K562 (cell line): ENCODE measurements around the gene LMX1B. TPM values are rescaled to one million over a fixed set of nuclear protein-coding genes. Genes with fewer than 3 reads are reported as not detected.

Experiments
- ATAC-seq: fragments of 200-7000 bp; cut with Tn5 transposase; 3 replicates; pipeline ENCODE4 v1.9.1; 2020; ENCODE audit warnings: moderate library complexity
- Bru-seq: library from RNA; stranded (reverse); fragments of 400-500 nt; gene quantifications from one replicate; lab custom pipeline; 2021; lab: Mats Ljungman, UMichigan
- BruChase-seq, 2 experiments: library from RNA; stranded (reverse); fragments of 400-500 nt; gene quantifications; one replicate each; lab custom pipeline; 2021; lab: Mats Ljungman, UMichigan
- BruUV-seq: library from RNA; stranded (reverse); fragments of 400-500 nt; replicated peaks from 2 replicates; lab custom pipeline; 2021; lab: Mats Ljungman, UMichigan
- CTCF ChIA-PET: fragments of 300-600 bp; formaldehyde crosslinking; extraction: SDS; loops from one replicate; lab custom pipeline; 2021; ENCODE audit warnings: low intra/inter-chr PET ratio; lab: Yijun Ruan, JAX
- POLR2A ChIA-PET: fragments of 300-600, 350-650 bp; sonication (Branson Sonifier 250); formaldehyde crosslinking; extraction: SDS; loops from one replicate; lab custom pipeline; 2021; ENCODE audit warnings: antibody characterized with exemption, inconsistent platforms; lab: Yijun Ruan, JAX
- DNase-seq, 4 experiments: peaks; one replicate each; pipeline versions ENCODE4 v3.0.0 to v3.0.0-alpha.2; 2011 to 2018; ENCODE audit warnings: low spot score in 3 of 4, mixed read lengths in 3 of 4; ENCODE audit errors: extremely low read depth in 1 of 4
- FAIRE-seq: peaks from 2 replicates; lab custom pipeline; 2011; peaks lifted over from hg19 to GRCh38; lab: Jason Lieb, UNC
- H2AFZ ChIP-seq: 2 replicates; pipeline ENCODE4 v1.6.0; 2011; ENCODE audit warnings: low read depth, low read length, control low read depth, inconsistent platforms
- H3K27ac ChIP-seq: fragments of 200-600 bp; 3 replicates; pipeline ENCODE4 v1.8.0; 2011; ENCODE audit warnings: low read depth, mild to moderate bottlenecking, control low read depth, inconsistent platforms, low read length, moderate library complexity, mixed read lengths; ENCODE audit errors: extremely low read depth
- H3K27me3 ChIP-seq, 2 experiments: fragments of 300-600 bp in 1 of 2; 2 replicates in 1 of 2; 3 replicates in 1 of 2; pipeline versions ENCODE4 v1.6.0 to v1.8.0; 2011; ENCODE audit warnings: inconsistent platforms in 2 of 2, low read length in 2 of 2, mild to moderate bottlenecking in 1 of 2, mixed read lengths in 1 of 2, moderate library complexity in 1 of 2; ENCODE audit not compliant: control insufficient read depth in 2 of 2, insufficient read depth in 2 of 2
- H3K36me3 ChIP-seq: fragments of 300-600 bp; 3 replicates; pipeline ENCODE4 v1.8.0; 2011; ENCODE audit warnings: mild to moderate bottlenecking, low read length, inconsistent platforms; ENCODE audit not compliant: control insufficient read depth, insufficient read depth
- H3K4me1 ChIP-seq, 2 experiments: fragments of 200-600 bp in 1 of 2; replicated peaks in 1 of 2; 2 replicates in 1 of 2; 3 replicates in 1 of 2; pipeline versions ENCODE4 v1.5.1 to v1.8.0; 2011; ENCODE audit warnings: inconsistent platforms in 2 of 2, low read length in 2 of 2, mild to moderate bottlenecking in 1 of 2, mixed read lengths in 1 of 2, moderate library complexity in 1 of 2; ENCODE audit not compliant: control insufficient read depth in 2 of 2, insufficient read depth in 2 of 2
- H3K4me2 ChIP-seq: 2 replicates; pipeline ENCODE4 v1.6.1; 2011; ENCODE audit warnings: low read length, control low read depth, inconsistent platforms, mixed read lengths; ENCODE audit not compliant: insufficient read depth
- H3K4me3 ChIP-seq: fragments of 200-600 bp; sonication (generic), shearing (Covaris generic); 2 replicates; pipeline ENCODE4 v1.5.1; 2016; ENCODE audit warnings: control low read depth, inconsistent platforms
- H3K79me2 ChIP-seq: fragments of 200-600 bp; 3 replicates; pipeline ENCODE4 v1.8.0; 2011; ENCODE audit warnings: low read length, inconsistent platforms; ENCODE audit not compliant: control insufficient read depth, insufficient read depth
- H3K9ac ChIP-seq, 2 experiments: 2 replicates each; pipeline versions ENCODE4 v1.6.0 to v1.6.1; 2011; ENCODE audit warnings: low read depth in 2 of 2, low read length in 2 of 2, control low read depth in 1 of 2, inconsistent platforms in 1 of 2, mild to moderate bottlenecking in 1 of 2, mixed read lengths in 1 of 2; ENCODE audit not compliant: insufficient read depth in 1 of 2
- H3K9me1 ChIP-seq: one replicate; pipeline ENCODE4 v1.6.0; 2011; ENCODE audit warnings: inconsistent platforms, mild to moderate bottlenecking, low read length, moderate library complexity; ENCODE audit not compliant: control insufficient read depth, insufficient read depth
- H3K9me3 ChIP-seq: replicated peaks from 2 replicates; pipeline ENCODE4 v1.5.1; 2011; ENCODE audit warnings: low read depth, low read length, inconsistent platforms; ENCODE audit not compliant: control insufficient read depth, insufficient read depth
- H4K20me1 ChIP-seq: replicated peaks from 2 replicates; pipeline ENCODE4 v1.6.1; 2011; ENCODE audit warnings: low read length, inconsistent platforms, mixed read lengths; ENCODE audit not compliant: control insufficient read depth, insufficient read depth
- AFF1 ChIP-seq, 2 experiments: fragments of 450-650 bp; IDR thresholded peaks; 2 replicates each; pipeline ENCODE4 v1.6.1; 2018; ENCODE audit warnings: mild to moderate bottlenecking in 2 of 2, low read depth in 1 of 2; ENCODE audit not compliant: partially characterized antibody in 2 of 2
- C11orf30 ChIP-seq: fragments of 450-650 bp; IDR thresholded peaks from 2 replicates; pipeline ENCODE4 v1.6.1; 2016; ENCODE audit warnings: low read depth, mild to moderate bottlenecking
- EWSR1 ChIP-seq: fragments of 450-650 bp; IDR thresholded peaks from 2 replicates; pipeline ENCODE4 v1.6.1; 2018; ENCODE audit warnings: borderline replicate concordance, mild to moderate bottlenecking, low read depth, moderate library complexity; ENCODE audit not compliant: partially characterized antibody
- KLF1 ChIP-seq: fragments of 450-650 bp; IDR thresholded peaks from 2 replicates; pipeline ENCODE4 v1.6.1; 2016; ENCODE audit warnings: missing genetic modification characterization, missing compliant biosample characterization
- MAFK ChIP-seq: IDR thresholded peaks from 2 replicates; pipeline ENCODE4 v1.6.1; 2011; ENCODE audit warnings: low read length, improper control_type of control experiment
- MEIS2 ChIP-seq: fragments of 450-650 bp; IDR thresholded peaks from 2 replicates; pipeline ENCODE4 v1.6.1; 2014; ENCODE audit warnings: mild to moderate bottlenecking; ENCODE audit not compliant: partially characterized antibody
- NCOA2 ChIP-seq, 2 experiments: fragments of 450-650 bp; IDR thresholded peaks; 2 replicates each; pipeline ENCODE4 v1.6.1; 2018; ENCODE audit warnings: mild to moderate bottlenecking in 2 of 2, moderate library complexity in 1 of 2; ENCODE audit not compliant: partially characterized antibody in 2 of 2
- RBM34 ChIP-seq: fragments of 200-400 bp; formaldehyde crosslinking; IDR thresholded peaks from 2 replicates; pipeline ENCODE4 v1.6.1; 2018; ENCODE audit warnings: low read length, borderline replicate concordance; ENCODE audit not compliant: insufficient read depth
- RFX7 ChIP-seq: fragments of 250-450 bp; sonication (Bioruptor Pico); IDR thresholded peaks from 2 replicates; pipeline ENCODE4 v1.5.1; 2021; ENCODE audit warnings: mild to moderate bottlenecking
- ZBTB33 ChIP-seq: sonication (generic); formaldehyde crosslinking; IDR thresholded peaks from 2 replicates; pipeline ENCODE4 v1.8.1; 2023; ENCODE audit warnings: mild to moderate bottlenecking, missing genetic modification reagents
- ZNF12 ChIP-seq: sonication (generic); formaldehyde crosslinking; IDR thresholded peaks from 2 replicates; pipeline ENCODE4 v1.4.0; 2020; ENCODE audit warnings: mild to moderate bottlenecking, missing genetic modification reagents
- ZNF165 ChIP-seq: fragments of 250-450 bp; sonication (Bioruptor Pico); IDR thresholded peaks from 2 replicates; pipeline ENCODE4 v1.4.0; 2020; ENCODE audit warnings: borderline replicate concordance
- ZNF561 ChIP-seq: fragments of 450-650 bp; formaldehyde crosslinking; conservative IDR thresholded peaks from 2 replicates; pipeline ENCODE4 v1.4.0; 2020; ENCODE audit warnings: mild to moderate bottlenecking, moderate library complexity
- ZNF785 ChIP-seq: fragments of 250-450 bp; sonication (Bioruptor Pico); IDR thresholded peaks from 2 replicates; pipeline ENCODE4 v1.4.0; 2020; ENCODE audit warnings: mild to moderate bottlenecking
- WGBS: fragments of 100-300 bp; shearing (Covaris generic); methylation state at CpG from one replicate; pipeline ENCODE4 v1.1.6; 2016; ENCODE audit warnings: low coverage, mixed read lengths; ENCODE audit not compliant: insufficient coverage; ENCODE audit errors: missing lambda C conversion rate; 5-methylcytosine and 5-hydroxymethylcytosine counted together
- in situ Hi-C: fragments of 300-500 bp; cut with MboI; formaldehyde crosslinking; loops from 4 replicates; pipeline ENCODE4 v1.15.0; 2018; ENCODE audit warnings: inconsistent platforms, mixed read lengths
- intact Hi-C: fragments of 100-400 bp; cut with micrococcal nuclease; formaldehyde crosslinking; loops from 2 replicates; pipeline ENCODE4 v1.14.2; 2022
- long read RNA-seq, 3 experiments: library from polyadenylated mRNA in 2 of 3; library from RNA in 1 of 3; unstranded in 2 of 3; stranded (forward) in 1 of 3; transcript quantifications; one replicate each; pipeline ENCODE4 v2.0.0, GENCODE V29; 2019 to 2022
- polyA minus RNA-seq, 3 experiments: library from RNA; depleted of rRNA, polyadenylated mRNA; stranded (reverse); fragments of >200 nt; gene quantifications; 2 replicates each; pipeline ENCODE4 v1.2.3, GENCODE V29; 2011
- polyA plus RNA-seq, 8 experiments: library from polyadenylated mRNA; depleted of rRNA in 4 of 8; stranded (reverse) in 5 of 8; unstranded in 3 of 8; fragments of >200 nt; fragmentation: Nextera tagmentation in 2 of 8; fragmentation: Illumina TruSeq in 1 of 8; extraction: Ambion mirVana in 2 of 8; extraction: Trizol in 1 of 8; gene quantifications; 2 replicates each; pipeline versions ENCODE4 v1.2.1 to v1.2.3, GENCODE V29; 2011 to 2014; ENCODE audit warnings: inconsistent platforms in 1 of 8, missing spikeins in 1 of 8
- total RNA-seq, 7 experiments: library from RNA; depleted of rRNA in 6 of 7; stranded (reverse); fragments of >200 nt in 6 of 7; fragmentation: Illumina TruSeq in 2 of 7; extraction: Trizol in 2 of 7; gene quantifications; 2 replicates each; pipeline versions ENCODE4 v1.2.1 to v1.2.3, GENCODE V29; 2011 to 2021; ENCODE audit warnings: low replicate concordance in 1 of 7

LMX1B gene
- not detected in 2 replicates for total RNA-seq (2011; cell fraction: chromatin; rRNA removed; ENCODE audit: low replicate concordance)
- total RNA-seq (2011; cell fraction: nucleolus; rRNA removed): not detected in 2 replicates
- total RNA-seq (2011; cell fraction: nucleoplasm; rRNA removed): not detected in 2 replicates
- total RNA-seq (2014; rRNA removed) (not detected in 2 replicates), total RNA-seq (2014; rRNA removed; fragmentation: Illumina TruSeq; extraction: Trizol) (not detected in 2 replicates), total RNA-seq (2015; rRNA removed; fragmentation: Illumina TruSeq; extraction: Trizol) (not detected in 2 replicates), total RNA-seq (2021) (not detected in 2 replicates), polyA plus RNA-seq (2011; rRNA removed) (not detected in 2 replicates), polyA plus RNA-seq (2014; fragmentation: Illumina TruSeq; extraction: Trizol) (not detected in 2 replicates), polyA plus RNA-seq (2014; fragmentation: Nextera tagmentation; extraction: Ambion mirVana) (not detected), polyA plus RNA-seq (2014; rRNA removed) (not detected in 2 replicates), polyA minus RNA-seq (2011; rRNA and poly(A)+ RNA removed) (not detected in 2 replicates), Bru-seq, nascent RNA (percentile 5 among the genes with signal in this experiment), BruChase-seq, experiment 1, labeled RNA remaining after a 2-hour chase (percentile 2 among the genes with signal in this experiment), BruChase-seq, experiment 2, labeled RNA remaining after a 6-hour chase (percentile 1 among the genes with signal in this experiment)
- polyA plus RNA-seq (2011; cell fraction: cytosol; rRNA removed): not detected in 2 replicates
- polyA plus RNA-seq (2011; cell fraction: nucleus; rRNA removed): not detected in 2 replicates
- not detected in 2 replicates for polyA plus RNA-seq (2012)
- not detected in 2 replicates for polyA minus RNA-seq (2011; cell fraction: cytosol; rRNA and poly(A)+ RNA removed)
- polyA minus RNA-seq (2011; cell fraction: nucleus; rRNA and poly(A)+ RNA removed): not detected in 2 replicates
- long read RNA-seq, experiment 1: 0 reads
- long read RNA-seq, experiment 2: 0 reads
- long read RNA-seq, experiment 3: 0 reads

GRCh38 chr9:126613651-126614050 is at the start of gene LMX1B:
TSS of gene LMX1B (plus strand) at chr9:126613928. CDS start at chr9:126614450, 522 bp downstream.
- H2AFZ ChIP-seq: no peak within 1 kb of the TSS
- H3K79me2 ChIP-seq: no peaks in the 10 kb centered on the region
- in situ Hi-C loops (no loop called here), intact Hi-C loops (loop anchor here (5.0 kb wide), 1 partner anchor 79 kb away; no protein-coding TSS in a partner anchor)
- H3K4me2 ChIP-seq: no peak within 1 kb of the TSS
- no peaks in the 10 kb centered on the region for H3K9me1 ChIP-seq
- no peaks in the 10 kb centered on the region for H3K9me3 ChIP-seq
- DNase-seq (no peak), ATAC-seq (no peak), FAIRE-seq (no peak)
- ChIA-PET POLR2A (no interaction called here), CTCF (interaction anchor here (4.2 kb wide), 1 partner anchor 168 kb away, joined by 15 read pairs; no protein-coding TSS in a partner anchor)
- no peak within 1 kb of the TSS for H3K4me3 ChIP-seq
- no peak within 1 kb of the TSS for H3K27ac ChIP-seq
- H3K9ac ChIP-seq: no peak within 1 kb of the TSS
- peaks cover 10% of the 10 kb centered on the region for H4K20me1 ChIP-seq
- BruUV-seq: no TSS peak
- H3K36me3 ChIP-seq: no peaks in the 10 kb centered on the region
- no CpG with 5 or more reads among the region's 58 CpGs for whole genome bisulfite sequencing
- H3K27me3 ChIP-seq: peaks cover 18 to 71% of the 10 kb centered on the region in 2 experiments; a peak in 4 of 5 replicates
- peaks cover 0 to 28% of the 10 kb centered on the region in 2 experiments; a peak in 1 of 5 replicates for H3K4me1 ChIP-seq
- TF ChIP-seq ZBTB33 (CRISPR knock-in tag): no peak
- TF ChIP-seq AFF1 (IDR thresholded peaks at IDR 0.05; ENCODE audit: low read depth in 1 of 2, partially characterized antibody in 2 of 2): no peak
- no peak for TF ChIP-seq RBM34
- no peak for TF ChIP-seq ZNF561 (CRISPR knock-in tag)
- TF ChIP-seq ZNF165 (CRISPR knock-in tag): no peak
- TF ChIP-seq EWSR1: no peak
- no peak for TF ChIP-seq ZNF12 (CRISPR knock-in tag)
- TF ChIP-seq MEIS2: no peak
- no peak for TF ChIP-seq NCOA2 (IDR thresholded peaks at IDR 0.05; ENCODE audit: partially characterized antibody in 2 of 2)
- no peak for TF ChIP-seq C11orf30
- no peak for TF ChIP-seq MAFK
- TF ChIP-seq ZNF785 (CRISPR knock-in tag): no peak
- TF ChIP-seq RFX7 (CRISPR knock-in tag): no peak
- TF ChIP-seq KLF1 (tag): no peak
